ENCODE results near the gene ZNF688.

ZNF688 gene

GRCh38 chr16:30585022-30585399 lies 13.5 kb upstream of the ZNF688 start:
- DNase-seq, result peak; percentile 51

- DNase-seq, result no peak
These were observed 11.3 kb upstream of the ZNF688 start for GRCh38 chr16:30582611-30583340.

GRCh38 chr16:30581457-30581856 lies 9.9 kb upstream of the ZNF688 start:
- DNase-seq, result no peak

GRCh38 chr16:30574678-30575077 lies 3.2 kb upstream of the ZNF688 start:
- no peak for DNase-seq

GRCh38 chr16:30570636-30571444 lies 674 bp downstream of the ZNF688 start:
- DNase-seq, result no peak

GRCh38 chr16:30569746-30570635 lies 1.5 kb downstream of the ZNF688 start:
- DNase-seq, result no peak

GRCh38 chr16:30569281-30569680 lies 2.2 kb downstream of the ZNF688 start:
- no peak for DNase-seq

GRCh38 chr16:30567991-30568638 lies 3.4 kb downstream of the ZNF688 start:
- DNase-seq, result peak; percentile 3

GRCh38 chr16:30567160-30567990 lies 4.1 kb downstream of the ZNF688 start:
- no peak for DNase-seq

GRCh38 chr16:30566531-30566930 lies 5.0 kb downstream of the ZNF688 start:
- no peak for DNase-seq

- DNase-seq, result no peak
These were observed 5.5 kb downstream of the ZNF688 start for GRCh38 chr16:30565984-30566383.

- no peak for DNase-seq
These were observed 6.0 kb downstream of the ZNF688 start for GRCh38 chr16:30565526-30565925.

GRCh38 chr16:30562021-30562420 lies 9.5 kb downstream of the ZNF688 start:
- no peak for DNase-seq

- no peak for DNase-seq
These were observed 10.3 kb downstream of the ZNF688 start for GRCh38 chr16:30561089-30561816.

- DNase-seq, result no peak
These were observed 11.8 kb downstream of the ZNF688 start for GRCh38 chr16:30559690-30560089.

- DNase-seq, result no peak
These were observed 12.6 kb downstream of the ZNF688 start for GRCh38 chr16:30558789-30559377.

- DNase-seq, result peak; percentile 97
These were observed 13.3 kb downstream of the ZNF688 start, which contains the start of gene ZNF764 for GRCh38 chr16:30557957-30558788. TSS of gene ZNF764 (minus strand) at chr16:30558374. CDS start at chr16:30558182, 192 bp downstream.

- DNase-seq, result no peak
These were observed 13.9 kb downstream of the ZNF688 start for GRCh38 chr16:30557707-30557956.

GRCh38 chr16:30556125-30556473 lies 15.4 kb downstream of the ZNF688 start:
- no peak for DNase-seq
